Tibial artery (tissue), 4 donors: Measurements from ENCODE around the gene LSAMP.
"Not testable (repeated sequence)": the region's sequence is repeated elsewhere in the genome, so short reads cannot be mapped to it uniquely, and the experiment has no call there.

Experiments
- DNase-seq, 2 donors: peaks; one replicate each; pipeline ENCODE4 v3.0.0-alpha.2; 2019
- H3K27ac ChIP-seq, 2 donors: fragments of 200-600 bp; sonication (generic) in 1 of 2; 1 replicate in 1 of 2; 2 replicates in 1 of 2; pipeline ENCODE4 v1.5.1; 2018 to 2019; ENCODE audit warnings: mild to moderate bottlenecking in 1 of 2
- H3K27me3 ChIP-seq, 2 donors: fragments of 200-600 bp; sonication (generic) in 1 of 2; one replicate each; pipeline versions ENCODE4 v1.5.1 to v1.6.0; 2016 to 2019
- H3K36me3 ChIP-seq, 3 donors: fragments of 200-600 bp; sonication (generic) in 2 of 3; one replicate each; pipeline ENCODE4 v1.5.1; 2016 to 2019; ENCODE audit warnings: mild to moderate bottlenecking in 2 of 3
- H3K4me1 ChIP-seq, 4 donors: fragments of 200-600 bp; sonication (generic) in 2 of 4; 1 replicate in 3 of 4; 2 replicates in 1 of 4; pipeline ENCODE4 v1.5.1; 2016 to 2019
- H3K4me3 ChIP-seq, 2 donors: fragments of 200-600 bp; sonication (generic) in 1 of 2; 1 replicate in 1 of 2; 2 replicates in 1 of 2; pipeline ENCODE4 v1.5.1; 2018 to 2019; ENCODE audit warnings: mild to moderate bottlenecking in 2 of 2
- H3K9me3 ChIP-seq, 3 donors: fragments of 200-600 bp; sonication (generic) in 1 of 3; one replicate each; pipeline ENCODE4 v1.5.1; 2016 to 2019
- CTCF ChIP-seq, 2 experiments: fragments of 200-600 bp in 1 of 2; fragments of 450-650 bp in 1 of 2; IDR thresholded peaks; one replicate each; pipeline ENCODE4 v1.5.1; 2017 to 2019; ENCODE audit warnings: antibody characterized with exemption in 2 of 2, mild to moderate bottlenecking in 1 of 2, moderate library complexity in 1 of 2
- intact Hi-C: fragments of 100-400 bp; cut with DNase I; formaldehyde crosslinking; loops from one replicate; pipeline ENCODE4 v1.15.0; 2023; ENCODE audit warnings: low total_unique reads

Gene LSAMP

GRCh38 chr3:116084999-116085791 is 360.1 kb downstream of the LSAMP start:
- Histone ChIP-seq H3K4me1 (no peaks in the 10 kb centered on the region), H3K36me3 (no peaks in the 10 kb centered on the region), H3K27ac (no peak overlapping the region), H3K9me3 (no peaks in the 10 kb centered on the region), H3K4me3 (no peak overlapping the region), H3K27me3 (no peaks in the 10 kb centered on the region)
- intact Hi-C loops: no loop called here
- TF ChIP-seq CTCF (IDR thresholded peaks at IDR 0.05): no peak
- DNase-seq: no peak

- H3K4me3 ChIP-seq: no peak overlapping the region
- no peak for DNase-seq
- H3K27ac ChIP-seq: no peak overlapping the region
- no peak for TF ChIP-seq CTCF (IDR thresholded peaks at IDR 0.05)
- H3K9me3 ChIP-seq: no peaks in the 10 kb centered on the region
- H3K27me3 ChIP-seq: no peaks in the 10 kb centered on the region
- H3K4me1 ChIP-seq: no peaks in the 10 kb centered on the region
- intact Hi-C loops: no loop called here
- H3K36me3 ChIP-seq: no peaks in the 10 kb centered on the region
Observed at GRCh38 chr3:116083683-116084082, 361.6 kb downstream of the LSAMP start.

GRCh38 chr3:116078561-116078960 is 366.7 kb downstream of the LSAMP start:
- Histone ChIP-seq H3K9me3 (no peaks in the 10 kb centered on the region), H3K27ac (no peak overlapping the region), H3K27me3 (no peaks in the 10 kb centered on the region), H3K36me3 (no peaks in the 10 kb centered on the region), H3K4me3 (no peak overlapping the region), H3K4me1 (no peaks in the 10 kb centered on the region)
- no peak for TF ChIP-seq CTCF (IDR thresholded peaks at IDR 0.05)
- intact Hi-C loops: no loop called here
- DNase-seq: no peak

GRCh38 chr3:116077557-116077956 is 367.7 kb downstream of the LSAMP start:
- no peak for DNase-seq
- TF ChIP-seq CTCF (IDR thresholded peaks at IDR 0.05): no peak
- intact Hi-C loops: no loop called here
- Histone ChIP-seq H3K4me1 (no peaks in the 10 kb centered on the region), H3K9me3 (no peaks in the 10 kb centered on the region), H3K27me3 (no peaks in the 10 kb centered on the region), H3K4me3 (no peak overlapping the region), H3K27ac (no peak overlapping the region), H3K36me3 (no peaks in the 10 kb centered on the region)

- Histone ChIP-seq H3K4me1 (no peaks in the 10 kb centered on the region), H3K27me3 (no peaks in the 10 kb centered on the region), H3K4me3 (no peak overlapping the region), H3K9me3 (no peaks in the 10 kb centered on the region), H3K27ac (no peak overlapping the region), H3K36me3 (no peaks in the 10 kb centered on the region)
- DNase-seq: no peak
- intact Hi-C loops: no loop called here
- no peak for TF ChIP-seq CTCF (IDR thresholded peaks at IDR 0.05)
Observed at GRCh38 chr3:116077059-116077458, 368.2 kb downstream of the LSAMP start.

GRCh38 chr3:116070516-116071278 is 374.6 kb downstream of the LSAMP start:
- intact Hi-C loops, H3K27ac ChIP-seq, H3K27me3 ChIP-seq, H3K4me3 ChIP-seq, H3K9me3 ChIP-seq, DNase-seq, H3K4me1 ChIP-seq, H3K36me3 ChIP-seq: not testable (repeated sequence)
